GM12891 (cell line): ENCODE results near the gene RYR2.

Source experiments
- PAX5 ChIP-seq: IDR thresholded peaks from 2 replicates; pipeline ENCODE4 v1.6.1; 2011; ENCODE audit warnings: low read length, moderate library complexity, mild to moderate bottlenecking; ENCODE audit not compliant: insufficient read depth, severe bottlenecking
- POLR2A ChIP-seq: IDR thresholded peaks from 2 replicates; pipeline ENCODE4 v1.6.1; 2011; ENCODE audit warnings: low read depth, low read length, control low read depth
- POLR2AphosphoS5 ChIP-seq: IDR thresholded peaks from 2 replicates; pipeline ENCODE4 v1.6.1; 2011; ENCODE audit warnings: low read depth, low read length, control low read depth
- SPI1 ChIP-seq: IDR thresholded peaks from 2 replicates; pipeline ENCODE4 v1.6.1; 2011; ENCODE audit warnings: low read depth, low read length, control low read depth
- TAF1 ChIP-seq: IDR thresholded peaks from 2 replicates; pipeline ENCODE4 v1.6.1; 2011; ENCODE audit warnings: low read depth, low read length, control low read depth

DNA sequence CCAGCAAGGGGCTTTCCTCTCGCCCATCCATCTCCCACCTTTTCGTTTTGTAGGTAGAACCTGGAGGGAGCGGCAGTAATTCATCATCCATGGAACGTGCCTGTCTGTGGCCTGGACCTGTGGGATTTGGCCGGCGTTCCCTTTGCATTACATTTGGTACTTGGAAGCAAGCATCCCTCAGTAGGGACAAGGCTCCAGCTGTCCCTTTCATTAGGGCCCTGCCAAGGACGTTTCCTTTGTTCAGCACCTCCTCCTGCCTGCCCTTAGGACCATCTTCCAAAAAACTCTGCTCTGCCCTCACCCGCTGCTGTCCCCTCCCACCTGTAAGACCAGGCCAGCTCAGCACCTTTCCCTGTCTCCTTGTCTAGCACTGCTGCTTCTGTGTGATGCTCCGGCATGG, 62.1 kb downstream of the RYR2 start:
- no peak for TF ChIP-seq POLR2A
- no peak for TF ChIP-seq SPI1
- TF ChIP-seq POLR2AphosphoS5: no peak
- no peak for TF ChIP-seq TAF1
- TF ChIP-seq PAX5: no peak
